Measurements from ENCODE around the gene ARHGAP10.

Gene ARHGAP10

GRCh38 chr4:147769386-147769785 lies 37.5 kb downstream of the ARHGAP10 start:
- DNase-seq: no peak

DNA sequence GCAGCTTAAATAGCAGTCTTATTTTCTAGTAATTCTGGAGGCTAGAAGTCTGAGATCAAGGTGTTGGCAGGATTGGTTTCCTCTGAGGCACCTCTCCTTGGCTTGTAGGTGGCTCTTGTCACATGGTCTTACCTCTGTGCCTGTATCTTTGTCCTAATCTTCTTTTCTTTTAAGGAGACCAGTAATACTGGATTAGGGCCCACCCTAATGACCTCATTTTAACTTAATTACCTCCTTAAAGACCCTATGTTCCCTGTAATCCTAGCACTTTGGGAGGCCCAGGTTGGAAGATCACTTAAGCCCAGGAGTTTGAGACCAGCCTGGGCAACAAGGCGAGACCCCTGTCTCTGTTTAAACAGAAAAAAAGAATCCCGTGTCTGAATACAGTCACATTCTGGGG lies 38.9 kb downstream of the ARHGAP10 start:
- no peak for DNase-seq

- DNase-seq: no peak
Observed at GRCh38 chr4:147772056-147772455, 40.2 kb downstream of the ARHGAP10 start.

- no peak for DNase-seq
Observed at GRCh38 chr4:147772459-147772969, 40.6 kb downstream of the ARHGAP10 start.

GRCh38 chr4:147773261-147774184 lies 41.6 kb downstream of the ARHGAP10 start:
- DNase-seq: no peak

GRCh38 chr4:147776716-147777115 lies 44.8 kb downstream of the ARHGAP10 start:
- DNase-seq: no peak

- DNase-seq: no peak
Observed at GRCh38 chr4:147777456-147778091, 45.7 kb downstream of the ARHGAP10 start.

DNA sequence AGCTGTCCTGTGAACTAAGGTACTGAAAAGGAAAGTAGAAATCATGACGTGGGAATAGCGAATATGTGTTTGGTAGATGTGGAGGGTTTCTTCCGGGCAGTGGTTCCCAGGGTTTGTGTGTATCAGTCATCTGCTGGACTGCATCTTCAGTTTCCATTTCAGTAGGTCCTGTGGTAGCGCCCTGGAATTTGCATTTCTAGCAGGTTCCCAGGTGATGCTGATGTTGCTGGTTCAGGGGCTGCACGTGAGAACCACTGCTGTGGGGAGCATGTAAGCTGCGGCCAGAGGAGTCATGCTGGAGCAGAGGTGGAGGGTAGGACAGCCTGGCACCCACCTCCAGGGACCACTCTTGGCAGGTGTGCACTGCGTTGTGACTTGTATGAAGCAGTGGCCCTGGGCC lies 47.1 kb downstream of the ARHGAP10 start:
- no peak for DNase-seq

DNA sequence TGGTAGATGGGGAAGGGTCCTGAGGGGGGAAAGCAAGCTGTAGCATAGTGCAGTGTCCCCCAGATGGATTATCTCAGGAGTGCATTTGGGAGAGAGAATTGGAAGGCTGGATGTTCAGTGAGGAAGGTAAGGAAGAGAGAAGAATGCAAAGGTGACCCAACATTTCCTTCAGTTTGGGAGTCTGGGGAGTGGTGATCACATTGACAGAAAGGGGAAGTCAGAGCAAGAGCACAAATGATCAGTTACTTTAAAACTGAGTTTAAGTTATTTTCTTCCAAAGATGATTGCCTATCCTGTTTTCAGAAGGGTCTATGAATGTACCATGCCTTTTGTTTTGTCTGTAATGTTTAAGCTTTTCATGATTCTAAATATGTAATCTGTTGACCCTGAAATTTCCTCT lies 47.6 kb downstream of the ARHGAP10 start:
- no peak for DNase-seq

DNA sequence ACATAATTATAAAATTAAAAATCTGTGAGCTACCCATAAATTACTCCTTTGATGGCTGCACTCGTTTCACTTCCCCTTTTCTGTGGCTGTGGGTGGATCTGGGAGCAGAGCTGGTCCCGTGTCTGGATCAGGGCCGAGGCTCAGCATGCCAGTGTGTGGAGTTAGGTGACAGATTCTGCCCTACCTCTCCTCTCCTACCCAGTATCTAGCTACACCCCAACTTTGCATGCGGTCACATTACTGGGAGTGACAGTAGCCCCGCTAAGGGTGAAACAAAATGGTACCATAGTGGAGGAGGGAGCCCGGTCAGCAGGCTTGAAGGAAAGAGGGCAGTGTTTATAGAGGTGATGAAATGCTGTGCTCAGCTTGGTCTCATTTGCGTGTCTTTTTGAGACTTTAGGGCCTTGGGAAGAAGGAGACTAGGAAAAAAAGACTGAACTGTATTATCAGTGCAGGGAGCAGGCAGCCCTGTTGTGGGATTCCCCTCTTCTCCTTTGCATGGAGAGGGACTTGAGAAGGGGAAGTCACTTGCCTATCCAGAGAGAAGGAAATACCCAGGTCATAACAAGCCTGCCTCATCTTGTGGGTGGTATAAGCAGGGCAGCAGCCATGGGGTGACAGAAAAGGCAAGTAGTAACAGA lies 48.4 kb downstream of the ARHGAP10 start:
- DNase-seq: no peak

GRCh38 chr4:147782087-147782781 lies 50.3 kb downstream of the ARHGAP10 start:
- no peak for DNase-seq

- no peak for DNase-seq
Observed at GRCh38 chr4:147785129-147785528, 53.2 kb downstream of the ARHGAP10 start.

- DNase-seq: no peak
Observed at GRCh38 chr4:147786031-147786430, 54.1 kb downstream of the ARHGAP10 start.

GRCh38 chr4:147786531-147786930 lies 54.6 kb downstream of the ARHGAP10 start:
- no peak for DNase-seq

- no peak for DNase-seq
Observed at GRCh38 chr4:147787204-147787603, 55.3 kb downstream of the ARHGAP10 start.

DNA sequence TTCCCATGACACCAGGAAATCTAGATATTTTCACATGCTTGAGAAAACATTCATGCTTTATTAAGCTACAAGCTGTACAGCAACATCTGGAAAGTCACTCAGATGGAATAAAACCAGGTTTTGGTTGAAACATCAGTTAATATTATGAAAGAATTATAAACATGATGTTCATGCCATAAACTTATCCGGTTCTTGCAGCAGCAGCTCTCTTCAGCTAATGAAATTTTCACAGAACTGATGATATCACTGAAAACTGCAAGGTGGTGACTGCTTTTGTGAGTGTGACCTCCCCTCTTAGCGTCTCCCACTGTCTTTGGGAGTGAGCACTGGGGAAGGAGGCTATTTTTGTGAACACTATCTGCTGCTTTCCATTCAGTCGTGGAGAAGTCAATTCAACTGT lies 56.9 kb downstream of the ARHGAP10 start:
- no peak for DNase-seq

GRCh38 chr4:147789596-147789995 lies 57.7 kb downstream of the ARHGAP10 start:
- no peak for DNase-seq

GRCh38 chr4:147790412-147790811 lies 58.5 kb downstream of the ARHGAP10 start:
- no peak for DNase-seq

GRCh38 chr4:147791341-147791740 lies 59.5 kb downstream of the ARHGAP10 start:
- DNase-seq: no peak

- no peak for DNase-seq
Observed at GRCh38 chr4:147791865-147792264, 60.0 kb downstream of the ARHGAP10 start.

DNA sequence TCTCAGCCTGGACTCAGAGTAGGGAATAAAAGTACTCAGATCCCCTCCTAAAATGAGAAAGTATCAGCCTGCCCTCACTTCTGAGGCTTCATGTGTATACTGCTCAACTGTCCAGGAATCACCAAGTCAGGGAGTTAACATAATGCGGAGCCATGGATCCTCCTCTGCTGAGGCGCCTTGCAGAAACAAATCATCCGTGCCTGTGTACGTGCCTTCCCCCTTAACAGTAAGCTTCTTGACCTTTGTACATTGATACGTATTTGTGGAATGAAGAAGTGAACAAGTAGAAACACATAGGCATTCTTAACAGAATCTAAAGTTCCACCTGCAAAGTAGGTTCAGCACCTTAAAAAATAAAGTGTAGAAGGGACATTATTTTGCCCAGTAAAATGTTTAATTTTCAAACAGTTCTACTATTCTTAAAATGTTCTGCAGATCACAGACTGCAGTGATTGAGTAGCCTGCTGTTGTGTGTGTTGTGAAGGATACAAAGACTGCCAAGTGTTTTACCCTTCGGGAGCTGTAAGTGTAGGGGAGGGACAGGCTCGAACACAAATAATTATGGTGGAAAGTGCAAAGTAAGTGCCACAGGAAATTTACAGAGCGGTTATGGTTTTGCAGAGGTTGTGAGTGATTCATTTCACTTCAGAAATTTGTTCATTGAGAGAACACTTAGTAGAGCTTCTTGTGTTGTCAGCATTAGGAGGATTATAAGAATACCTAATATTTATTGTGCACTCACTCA lies 61.9 kb downstream of the ARHGAP10 start:
- no peak for DNase-seq

GRCh38 chr4:147794314-147794680 lies 62.4 kb downstream of the ARHGAP10 start:
- no peak for DNase-seq

Measured in NCI-H1417 treated with DMSO at 0.1 percent for 48 hours (cell line).